Spleen (tissue), 11 donors: ENCODE measurements around the gene CTNNA2. TPM values are rescaled to one million over a fixed set of nuclear protein-coding genes. Genes with fewer than 3 reads are reported as not detected.

ENCODE experiments used
- DNase-seq: peaks from one replicate; pipeline ENCODE4 v3.0.0-alpha.2; 2020
- H3K27ac ChIP-seq, 8 donors: fragments of 200-600 bp; sonication (generic) in 7 of 8; 1 replicate in 4 of 8; 2 replicates in 4 of 8; pipeline versions ENCODE4 v1.5.0 to v1.8.0; 2016 to 2021; ENCODE audit warnings: inconsistent platforms in 4 of 8, mild to moderate bottlenecking in 4 of 8, moderate library complexity in 1 of 8
- H3K27me3 ChIP-seq, 7 donors: fragments of 200-600 bp; sonication (generic) in 6 of 7; replicated peaks in 1 of 7; 1 replicate in 4 of 7; 2 replicates in 3 of 7; pipeline versions ENCODE4 v1.5.0 to v1.8.0; 2016 to 2021; ENCODE audit warnings: inconsistent platforms in 3 of 7, mild to moderate bottlenecking in 1 of 7
- H3K36me3 ChIP-seq, 6 donors: fragments of 200-600 bp; sonication (generic) in 5 of 6; 1 replicate in 4 of 6; 2 replicates in 2 of 6; pipeline versions ENCODE4 v1.5.0 to v1.8.0; 2016 to 2021; ENCODE audit warnings: inconsistent platforms in 2 of 6
- H3K4me1 ChIP-seq, 6 donors: fragments of 200-600 bp; sonication (generic) in 5 of 6; 1 replicate in 3 of 6; 2 replicates in 3 of 6; pipeline versions ENCODE4 v1.5.0 to v1.8.0; 2016 to 2021; ENCODE audit warnings: inconsistent platforms in 3 of 6
- H3K4me3 ChIP-seq, 8 donors: fragments of 200-600 bp; sonication (generic) in 7 of 8; 1 replicate in 4 of 8; 2 replicates in 4 of 8; pipeline versions ENCODE4 v1.5.0 to v1.8.0; 2016 to 2021; ENCODE audit warnings: inconsistent platforms in 4 of 8, mild to moderate bottlenecking in 4 of 8, moderate library complexity in 2 of 8
- H3K9me3 ChIP-seq, 8 donors: fragments of 200-600 bp; sonication (generic) in 7 of 8; 1 replicate in 4 of 8; 2 replicates in 4 of 8; pipeline versions ENCODE4 v1.5.0 to v1.8.0; 2016 to 2021; ENCODE audit warnings: inconsistent platforms in 4 of 8
- POLR2A ChIP-seq, 3 donors: fragments of 450-650 bp; IDR thresholded peaks; one replicate each; pipeline ENCODE4 v1.5.1; 2017; ENCODE audit warnings: antibody characterized with exemption in 3 of 3, mild to moderate bottlenecking in 1 of 3
- POLR2AphosphoS5 ChIP-seq, 3 donors: sonication (generic); formaldehyde crosslinking; IDR thresholded peaks; one replicate each; pipeline ENCODE4 v1.5.1; 2017; ENCODE audit warnings: antibody characterized with exemption in 3 of 3
- WGBS, 5 donors: extraction: QIAGEN DNeasy Blood & Tissue Kit in 3 of 5; methylation state at CpG; one replicate each; pipeline versions ENCODE4 v1.1.5 to v1.1.7; 2013 to 2018; 5-methylcytosine and 5-hydroxymethylcytosine counted together
- intact Hi-C: fragments of 100-400 bp; cut with DNase I; formaldehyde crosslinking; loops from one replicate; pipeline ENCODE4 v1.15.0; 2023; ENCODE audit warnings: low total_unique reads
- polyA plus RNA-seq, 3 donors: library from polyadenylated mRNA; stranded (reverse); fragments of 200-250 nt; gene quantifications; one replicate each; pipeline ENCODE4 v1.2.1, GENCODE V29; 2013
- total RNA-seq, 7 donors: library from RNA; depleted of rRNA in 3 of 7; stranded (reverse); fragments of >200 nt in 3 of 7; fragmentation: NEBNext Ultra II Directional in 4 of 7; extraction: Animal tissue kit (Norgen Biotek cat#: 25700) in 4 of 7; gene quantifications; one replicate each; pipeline versions ENCODE4 v1.1.0 to v1.2.1, GENCODE V29; 2016 to 2021
- TF ChIP-seq, protein P1 (sequence below), 11 experiments: fragments of 200-600 bp in 7 of 11; fragments of 450-650 bp in 4 of 11; sonication (generic) in 4 of 11; IDR thresholded peaks in 8 of 11; conservative IDR thresholded peaks in 3 of 11; 1 replicate in 7 of 11; 2 replicates in 4 of 11; pipeline versions ENCODE4 v1.4.0 to v1.8.0; 2016 to 2021; ENCODE audit warnings: antibody characterized with exemption in 11 of 11, inconsistent platforms in 4 of 11, mild to moderate bottlenecking in 1 of 11
- donor health status: healthy with polysubstance abuse.
- donor health status: DM: no; HTN: no; CAD: no; lungs with moderate emphysema.
- donor health status: DM: no; HTN: no; CAD: no.
- donor health status: Bipolar disorder and iron deficiency.
- donor health status: healthy.
- donor health status: DM: no; HTN: no; CAD: no.
- donor health status: DM: yes; HTN: yes; CAD: no.

The CTNNA2 gene
- total and polyA plus RNA-seq, 10 donors = not detected

DNA sequence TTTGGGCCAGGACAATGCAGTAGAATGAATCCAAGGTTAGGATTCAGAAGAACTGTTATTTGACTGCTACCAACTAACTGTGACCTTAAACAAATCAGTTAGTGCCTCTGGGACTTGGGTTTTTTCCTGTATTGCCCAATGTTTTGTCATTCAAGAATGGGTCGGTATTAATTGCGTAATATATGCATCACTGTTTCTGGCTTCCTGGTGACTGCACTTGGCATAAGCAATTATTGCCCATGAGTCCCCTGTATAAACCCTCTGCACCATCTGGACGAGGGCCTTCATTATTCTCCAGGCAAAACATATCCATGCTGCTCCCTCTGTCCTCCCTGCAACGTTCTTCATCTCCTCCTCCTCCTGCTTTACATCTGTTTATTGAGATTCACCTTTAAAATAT is 1047.5 kb downstream of the CTNNA2 start:
- 37 to 48% (median 42%) methylated on average over 4 of the region's 4 CpGs for WGBS, 5 donors
- H3K27ac ChIP-seq = no peak overlapping the region
- H3K4me1 ChIP-seq = no peaks in the 10 kb centered on the region
- H3K27me3 ChIP-seq = no peaks in the 10 kb centered on the region
- H3K9me3 ChIP-seq = peaks cover 0 to 10% (median 0%) of the 10 kb centered on the region in 8 donors
- TF ChIP-seq POLR2AphosphoS5 (IDR thresholded peaks at IDR 0.05) (no peak), POLR2A (IDR thresholded peaks at IDR 0.05) (no peak)
- TF ChIP-seq, protein P1, sequence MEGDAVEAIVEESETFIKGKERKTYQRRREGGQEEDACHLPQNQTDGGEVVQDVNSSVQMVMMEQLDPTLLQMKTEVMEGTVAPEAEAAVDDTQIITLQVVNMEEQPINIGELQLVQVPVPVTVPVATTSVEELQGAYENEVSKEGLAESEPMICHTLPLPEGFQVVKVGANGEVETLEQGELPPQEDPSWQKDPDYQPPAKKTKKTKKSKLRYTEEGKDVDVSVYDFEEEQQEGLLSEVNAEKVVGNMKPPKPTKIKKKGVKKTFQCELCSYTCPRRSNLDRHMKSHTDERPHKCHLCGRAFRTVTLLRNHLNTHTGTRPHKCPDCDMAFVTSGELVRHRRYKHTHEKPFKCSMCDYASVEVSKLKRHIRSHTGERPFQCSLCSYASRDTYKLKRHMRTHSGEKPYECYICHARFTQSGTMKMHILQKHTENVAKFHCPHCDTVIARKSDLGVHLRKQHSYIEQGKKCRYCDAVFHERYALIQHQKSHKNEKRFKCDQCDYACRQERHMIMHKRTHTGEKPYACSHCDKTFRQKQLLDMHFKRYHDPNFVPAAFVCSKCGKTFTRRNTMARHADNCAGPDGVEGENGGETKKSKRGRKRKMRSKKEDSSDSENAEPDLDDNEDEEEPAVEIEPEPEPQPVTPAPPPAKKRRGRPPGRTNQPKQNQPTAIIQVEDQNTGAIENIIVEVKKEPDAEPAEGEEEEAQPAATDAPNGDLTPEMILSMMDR (IDR thresholded peaks at IDR 0.05 in 8 of 11, conservative IDR thresholded peaks at IDR 0.05 in 3 of 11) = no peak
- H3K36me3 ChIP-seq = no peaks in the 10 kb centered on the region
- intact Hi-C loops = no loop called here
- DNase-seq = no peak
- no peak overlapping the region for H3K4me3 ChIP-seq

DNA sequence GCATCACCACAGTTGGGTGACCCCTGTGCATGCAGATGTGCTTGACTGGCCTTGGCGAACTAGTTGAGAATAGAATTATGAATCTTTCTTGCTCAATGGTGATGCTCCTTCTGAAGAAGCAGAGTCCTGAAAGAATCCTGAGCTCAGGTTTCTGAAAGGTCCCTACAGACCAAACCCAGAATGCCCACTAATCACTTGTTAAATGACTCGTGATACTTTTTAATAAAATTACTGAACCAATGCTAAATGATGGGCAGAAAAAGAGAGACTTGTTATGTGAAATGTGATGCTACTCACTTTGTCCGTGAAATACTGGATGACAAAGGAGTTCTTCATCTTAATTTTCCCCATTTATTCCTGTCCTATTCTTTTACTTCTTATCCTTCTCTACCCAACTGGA is 1055.2 kb downstream of the CTNNA2 start:
- Histone ChIP-seq H3K9me3 (peaks cover 0 to 5% (median 0%) of the 10 kb centered on the region in 8 donors), H3K36me3 (no peaks in the 10 kb centered on the region), H3K27me3 (no peaks in the 10 kb centered on the region), H3K4me1 (no peaks in the 10 kb centered on the region), H3K27ac (no peak overlapping the region), H3K4me3 (no peak overlapping the region)
- TF ChIP-seq POLR2A (IDR thresholded peaks at IDR 0.05) = no peak
- no peak for TF ChIP-seq POLR2AphosphoS5 (IDR thresholded peaks at IDR 0.05)
- TF ChIP-seq, protein P1 (IDR thresholded peaks at IDR 0.05 in 8 of 11, conservative IDR thresholded peaks at IDR 0.05 in 3 of 11) = no peak
- intact Hi-C loops = no loop called here
- no peak for DNase-seq
- 82 to 94% (median 86%) methylated on average over 3 of the region's 3 CpGs for WGBS, 5 donors

DNA sequence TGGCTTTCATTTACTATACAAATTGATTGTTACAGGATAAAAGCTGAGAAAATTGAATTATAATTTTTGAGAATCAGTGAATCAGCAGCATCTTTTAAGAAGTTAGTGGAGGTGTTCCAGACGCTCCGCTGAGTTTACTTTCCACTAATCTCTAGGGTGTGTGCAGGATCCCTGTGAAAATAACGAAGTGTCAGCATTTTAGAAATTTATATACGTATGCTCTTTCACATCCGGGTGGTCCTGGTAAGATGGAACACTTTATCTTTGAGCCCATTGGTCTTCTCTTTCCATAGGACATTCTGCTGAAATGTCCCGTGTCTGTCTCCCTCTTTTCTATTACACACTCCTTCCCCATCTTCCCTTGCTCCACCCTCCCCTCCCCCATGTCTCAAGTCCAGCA is 1060.3 kb downstream of the CTNNA2 start:
- Histone ChIP-seq H3K4me1 (no peaks in the 10 kb centered on the region), H3K27me3 (no peaks in the 10 kb centered on the region), H3K9me3 (peaks cover 0 to 5% (median 0%) of the 10 kb centered on the region in 8 donors), H3K36me3 (no peaks in the 10 kb centered on the region), H3K4me3 (no peak overlapping the region), H3K27ac (no peak overlapping the region)
- WGBS, 5 donors = 79 to 86% (median 82%) methylated on average over 6 of the region's 6 CpGs
- intact Hi-C loops = no loop called here
- no peak for DNase-seq
- no peak for TF ChIP-seq POLR2AphosphoS5 (IDR thresholded peaks at IDR 0.05)
- TF ChIP-seq POLR2A (IDR thresholded peaks at IDR 0.05) = no peak
- TF ChIP-seq, protein P1 (IDR thresholded peaks at IDR 0.05 in 8 of 11, conservative IDR thresholded peaks at IDR 0.05 in 3 of 11) = no peak

DNA sequence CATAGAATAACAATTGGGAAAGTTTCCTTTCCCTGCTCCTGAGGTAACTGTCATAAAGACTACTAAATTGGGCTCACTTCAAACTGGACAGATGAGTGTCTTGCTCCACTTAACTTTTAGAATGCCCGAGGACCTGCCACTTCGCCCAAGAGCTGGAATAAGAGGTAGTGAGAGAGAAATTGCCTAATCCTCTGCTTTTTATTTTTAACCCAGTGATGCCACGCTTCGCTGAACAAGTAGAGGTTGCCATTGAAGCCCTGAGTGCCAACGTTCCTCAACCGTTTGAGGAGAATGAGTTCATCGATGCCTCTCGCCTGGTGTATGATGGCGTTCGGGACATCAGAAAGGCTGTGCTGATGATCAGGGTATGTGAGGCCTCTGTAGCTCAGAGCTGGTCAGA is 1061.1 kb downstream of the CTNNA2 start:
- 85 to 94% (median 89%) methylated on average over 10 of the region's 10 CpGs for WGBS, 5 donors
- TF ChIP-seq POLR2A (IDR thresholded peaks at IDR 0.05) (no peak), POLR2AphosphoS5 (IDR thresholded peaks at IDR 0.05) (no peak)
- TF ChIP-seq, protein P1 (IDR thresholded peaks at IDR 0.05 in 8 of 11, conservative IDR thresholded peaks at IDR 0.05 in 3 of 11) = no peak
- no peaks in the 10 kb centered on the region for H3K36me3 ChIP-seq
- no peaks in the 10 kb centered on the region for H3K27me3 ChIP-seq
- intact Hi-C loops = no loop called here
- H3K27ac ChIP-seq = no peak overlapping the region
- no peak for DNase-seq
- H3K9me3 ChIP-seq = peaks cover 0 to 5% (median 0%) of the 10 kb centered on the region in 8 donors
- no peak overlapping the region for H3K4me3 ChIP-seq
- H3K4me1 ChIP-seq = no peaks in the 10 kb centered on the region
